Skeletal muscle cell (primary cell): ENCODE data around the gene GARIN3.
"Not testable (repeated sequence)": the region's sequence is repeated elsewhere in the genome, so short reads cannot be mapped to it uniquely, and the experiment has no call there.

Source experiments
- DNase-seq: peaks from one replicate; pipeline ENCODE4 v3.0.0-alpha.2; 2010; ENCODE audit warnings: low read depth
- H3K4me3 ChIP-seq: 2 replicates; pipeline ENCODE4 v1.5.1; 2011; ENCODE audit warnings: low read depth, mild to moderate bottlenecking, control low read depth, low read length, moderate library complexity

Gene GARIN3

GRCh38 chr5:157186309-157187045 lies 20.4 kb upstream of the GARIN3 start:
- no peak overlapping the region for H3K4me3 ChIP-seq
- no peak for DNase-seq

GRCh38 chr5:157185122-157185521 lies 19.1 kb upstream of the GARIN3 start:
- H3K4me3 ChIP-seq, DNase-seq: not testable (repeated sequence)

DNA sequence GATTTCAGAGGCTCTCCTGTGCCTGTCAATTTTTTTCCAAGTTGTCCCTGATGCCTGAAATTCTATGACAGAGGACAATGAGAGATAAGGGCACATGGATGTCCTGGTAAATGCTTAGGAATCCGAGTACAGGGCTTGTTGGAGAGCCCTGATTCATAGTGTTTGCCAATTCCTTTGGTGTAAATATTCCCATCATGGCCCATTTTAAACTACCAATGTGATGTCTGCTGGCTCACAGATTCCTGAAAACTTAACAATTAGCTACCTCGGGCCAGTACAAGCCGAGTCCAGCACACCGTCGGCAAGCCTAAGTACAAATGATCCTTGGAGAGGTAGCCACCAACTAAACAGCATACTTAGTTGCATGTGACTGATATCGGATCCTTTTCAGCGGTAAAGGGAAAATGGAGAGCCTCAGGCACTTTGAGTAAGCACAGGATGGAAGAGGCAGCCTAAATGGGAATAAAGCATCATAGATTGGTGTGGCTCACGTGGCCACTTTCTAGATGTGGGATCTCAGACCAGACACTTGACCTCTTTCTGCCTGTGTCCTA lies 18.1 kb upstream of the GARIN3 start:
- no peak for DNase-seq
- no peak overlapping the region for H3K4me3 ChIP-seq

DNA sequence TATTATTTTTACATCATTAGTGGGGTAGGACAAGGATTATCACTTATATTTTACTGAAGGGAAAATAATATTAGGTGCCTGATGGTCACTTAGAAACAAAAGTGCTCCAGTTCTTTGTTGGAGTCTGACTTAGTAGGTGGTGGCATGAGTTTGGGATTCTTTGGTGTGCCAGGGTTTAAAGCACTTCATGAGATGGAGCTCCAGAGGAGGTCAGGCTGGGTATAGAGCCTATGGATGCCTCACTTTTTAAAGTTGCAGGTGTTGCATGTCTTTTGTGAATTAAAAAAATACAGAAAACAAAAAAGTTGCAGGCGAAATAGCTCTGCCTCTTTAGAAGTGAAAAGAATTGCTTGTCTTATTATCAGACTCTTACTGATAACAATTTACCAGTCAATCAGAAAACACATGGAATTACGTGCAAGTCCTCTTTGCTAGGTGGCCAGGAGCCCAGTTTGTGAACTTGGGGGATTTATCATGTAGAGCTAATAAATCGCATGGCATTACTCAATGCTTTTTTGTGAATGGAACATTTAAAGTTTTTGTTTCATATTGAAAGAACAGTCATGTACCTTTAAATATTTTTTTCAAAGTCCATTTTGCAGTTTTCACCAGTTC lies 16.2 kb upstream of the GARIN3 start:
- H3K4me3 ChIP-seq = no peak overlapping the region

GRCh38 chr5:157180374-157181264 lies 14.6 kb upstream of the GARIN3 start, which contains the start of gene ITK:
Gene ITK, plus strand, starts transcription at chr5:157180840. Its CDS starts 138 bp downstream, at chr5:157180978.
- no peak for DNase-seq
- no peak within 1 kb of the TSS for H3K4me3 ChIP-seq

More for the DNA sequence above, 16.2 kb upstream of the GARIN3 start:
- no peak for DNase-seq

- no peak overlapping the region for H3K4me3 ChIP-seq
- DNase-seq = no peak
Measured at GRCh38 chr5:157178966-157179365, 12.9 kb upstream of the GARIN3 start.

DNA sequence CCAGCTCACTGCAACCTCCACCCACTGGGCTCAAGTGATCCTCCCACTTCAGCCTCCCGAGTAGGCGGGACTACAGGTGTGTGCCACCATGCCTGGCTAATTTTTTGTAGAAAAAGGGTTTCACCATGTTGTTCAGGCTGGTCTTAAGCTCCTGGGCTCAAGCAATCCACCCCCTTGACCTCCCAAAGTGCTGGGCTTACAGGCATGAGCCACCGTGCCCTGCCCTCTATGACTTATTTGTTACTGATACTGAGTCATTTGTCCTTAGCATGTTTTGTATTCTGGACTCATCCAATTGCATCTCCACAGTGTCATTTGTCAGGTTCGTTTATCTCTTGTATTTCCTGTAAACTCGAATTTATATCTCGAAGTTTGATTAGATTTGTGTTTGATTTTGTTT lies 11.9 kb upstream of the GARIN3 start:
- H3K4me3 ChIP-seq = no peak overlapping the region

GRCh38 chr5:157175071-157175612 lies 9.1 kb upstream of the GARIN3 start:
- no peak overlapping the region for H3K4me3 ChIP-seq
- no peak for DNase-seq

More for the DNA sequence above, 11.9 kb upstream of the GARIN3 start:
- DNase-seq = no peak

DNA sequence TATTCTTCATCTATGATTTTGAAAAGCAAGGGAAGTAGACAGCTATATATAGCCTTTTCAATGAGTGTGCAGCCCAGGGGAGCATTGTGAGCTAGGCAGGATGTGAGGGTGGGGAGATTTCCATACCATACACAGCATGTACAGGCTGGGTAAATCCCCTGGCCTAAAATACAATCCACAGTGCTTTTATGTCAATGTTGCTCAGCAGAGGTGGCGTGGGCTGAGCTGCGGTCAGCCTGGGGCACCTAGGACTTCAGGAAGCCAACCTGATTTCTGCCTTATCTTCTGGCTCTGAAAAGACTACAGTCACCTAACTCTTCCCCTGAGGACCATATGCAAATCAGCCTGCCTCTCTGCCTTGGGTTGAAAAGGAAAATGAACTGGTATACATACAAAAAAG lies 6.3 kb upstream of the GARIN3 start:
- peak; percentile 4 for DNase-seq
- H3K4me3 ChIP-seq = no peak overlapping the region

DNA sequence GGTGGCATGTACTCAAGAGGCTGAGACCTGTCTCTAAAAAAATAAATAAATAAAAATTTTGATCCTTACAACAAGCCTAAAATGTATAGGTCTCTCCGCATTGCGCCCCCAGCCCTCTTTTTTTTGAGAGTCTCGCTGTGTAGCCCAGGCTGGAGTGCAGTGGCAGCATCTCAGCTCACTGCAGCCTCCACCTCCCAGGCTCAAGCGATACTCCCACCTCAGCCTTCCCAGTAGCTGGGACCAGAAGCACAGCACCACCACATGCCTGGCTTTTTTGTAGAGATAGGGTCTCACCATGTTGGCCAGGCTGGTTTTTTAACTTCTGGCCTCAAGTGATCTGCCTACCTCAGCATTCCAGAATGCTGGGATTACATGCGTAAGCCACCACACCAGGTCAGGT lies 2.2 kb upstream of the GARIN3 start:
- H3K4me3 ChIP-seq = no peak overlapping the region
- no peak for DNase-seq

DNA sequence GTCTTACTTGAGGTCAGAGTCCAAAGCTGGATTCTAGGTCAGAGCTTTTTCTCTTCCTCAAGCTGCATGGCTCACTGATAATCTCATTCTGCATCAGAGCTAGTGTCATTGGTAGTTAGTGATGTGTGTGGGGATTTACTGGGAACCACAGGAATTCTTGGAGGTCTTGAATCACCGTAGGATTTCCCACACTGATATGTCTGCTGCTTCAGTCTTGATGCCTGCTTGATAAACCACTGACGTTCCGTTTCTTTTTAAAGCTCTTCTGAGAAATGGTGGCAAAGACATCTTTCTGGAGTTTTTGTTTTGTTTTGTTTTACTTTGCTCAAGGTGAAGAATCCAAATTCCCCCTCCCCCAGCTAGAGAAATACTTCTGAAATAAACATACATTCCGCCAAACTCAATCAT lies 1.2 kb upstream of the GARIN3 start:
- no peak overlapping the region for H3K4me3 ChIP-seq
- DNase-seq = no peak

GRCh38 chr5:157165668-157166067 lies 396 bp downstream of the GARIN3 start:
- H3K4me3 ChIP-seq = no peak overlapping the region
- no peak for DNase-seq

GRCh38 chr5:157165261-157165660 lies 803 bp downstream of the GARIN3 start:
- H3K4me3 ChIP-seq = no peak overlapping the region
- no peak for DNase-seq

DNA sequence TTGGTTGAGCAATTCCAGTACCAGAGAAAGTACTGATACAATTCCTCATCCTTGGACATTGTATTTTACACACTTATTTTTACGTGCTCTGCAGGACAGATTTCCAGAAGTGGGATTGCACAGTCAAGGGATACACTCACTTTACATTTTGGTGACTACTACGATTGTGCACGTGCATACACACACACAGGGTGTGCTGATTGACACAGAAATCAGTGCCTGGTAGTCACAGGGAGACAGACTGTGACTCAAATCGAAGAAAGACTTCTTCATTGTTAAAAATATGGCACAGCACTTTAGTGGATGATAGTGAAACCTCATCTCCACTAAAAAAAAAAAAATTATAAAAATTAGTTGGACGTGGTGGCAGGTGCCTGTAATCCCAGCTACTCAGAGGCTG lies 1.5 kb downstream of the GARIN3 start:
- no peak overlapping the region for H3K4me3 ChIP-seq
- DNase-seq = no peak

- H3K4me3 ChIP-seq = no peak overlapping the region
- DNase-seq = no peak
Measured at GRCh38 chr5:157162919-157163510, 3.0 kb downstream of the GARIN3 start.

DNA sequence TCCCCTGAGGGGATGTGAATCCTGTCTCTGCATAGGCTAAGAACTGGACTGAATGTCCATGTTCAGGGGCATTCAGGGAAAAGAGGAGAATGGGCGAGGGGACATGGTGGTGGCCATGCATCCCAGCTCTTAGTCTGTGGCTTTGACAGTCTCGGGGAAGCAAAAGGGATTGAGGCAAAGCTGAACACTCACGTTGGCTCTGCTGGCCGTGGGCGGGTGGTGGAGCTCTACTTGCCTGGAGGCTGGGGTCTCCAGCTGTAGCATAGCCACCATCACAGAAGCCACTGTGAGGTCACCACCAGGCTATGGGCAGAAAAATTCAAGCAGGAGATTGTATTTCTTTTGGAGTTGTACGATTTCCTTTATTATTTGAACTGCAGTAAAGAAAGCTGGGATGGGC lies 4.1 kb downstream of the GARIN3 start:
- H3K4me3 ChIP-seq = no peak overlapping the region
- DNase-seq = no peak

DNA sequence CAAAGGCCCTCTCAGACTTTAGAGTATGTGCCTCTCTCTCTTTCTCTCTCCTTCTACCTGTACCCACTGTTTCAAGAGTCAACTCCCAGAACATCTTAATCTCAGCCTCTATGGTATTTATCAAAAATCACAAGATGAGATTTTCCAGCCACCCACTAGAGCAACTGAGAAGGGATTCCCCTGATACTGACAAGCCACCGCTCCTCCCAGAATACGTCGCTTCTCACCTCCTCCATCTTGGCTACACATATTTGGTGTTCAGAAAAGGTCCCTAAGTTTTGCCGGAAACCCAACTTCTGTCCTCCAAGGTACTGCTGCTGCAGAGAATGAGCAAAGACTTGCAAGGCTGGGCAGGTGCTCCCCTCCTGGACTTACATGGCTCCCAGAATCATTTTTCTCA lies 6.1 kb downstream of the GARIN3 start:
- no peak for DNase-seq

DNA sequence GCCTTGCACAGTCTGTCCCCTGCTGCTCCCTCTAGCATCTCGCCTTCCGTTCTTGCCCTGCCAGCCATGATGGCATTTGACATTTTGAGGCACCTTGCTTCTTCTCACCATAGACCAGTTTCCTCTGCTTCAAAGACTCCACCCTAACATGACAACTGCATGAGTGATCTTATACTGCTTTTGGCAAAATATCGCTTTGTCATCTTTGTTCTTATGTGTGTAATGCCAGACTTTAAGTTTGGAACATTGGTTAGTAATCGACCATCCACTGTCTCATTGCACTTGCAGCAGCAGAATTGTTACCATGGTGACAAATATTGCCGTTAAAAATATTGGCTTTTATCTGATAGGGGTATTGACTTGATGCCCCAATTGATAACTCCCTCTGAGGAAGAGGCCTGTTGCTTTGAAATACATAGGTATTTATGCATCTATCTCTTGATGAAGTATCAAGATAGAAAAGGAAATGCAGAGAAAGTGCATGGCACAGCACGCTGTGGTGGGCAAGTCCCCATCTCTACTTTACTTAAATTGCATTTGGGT lies 6.8 kb downstream of the GARIN3 start:
- no peak overlapping the region for H3K4me3 ChIP-seq
- DNase-seq = no peak

More for the DNA sequence above, 6.1 kb downstream of the GARIN3 start:
- no peak overlapping the region for H3K4me3 ChIP-seq

- H3K4me3 ChIP-seq = no peak overlapping the region
- DNase-seq = no peak
Measured at GRCh38 chr5:157157293-157157891, 8.7 kb downstream of the GARIN3 start.
